Measurements from ENCODE around the gene ACE.

The ACE gene

GRCh38 chr17:63434951-63435571, 41.8 kb upstream of the ACE start:
- no peak overlapping the region for H3K4me3 ChIP-seq (replicated peaks; ENCODE audit: low read depth, low read length)
- peak; percentile 41 for DNase-seq (ENCODE audit: low read depth)
- TF ChIP-seq CTCF (IDR thresholded peaks at IDR 0.05; ENCODE audit: low read length, missing control alignments), result peak; percentile 10

GRCh38 chr17:63435681-63436522, 41.0 kb upstream of the ACE start:
- TF ChIP-seq CTCF (IDR thresholded peaks at IDR 0.05; ENCODE audit: low read length, missing control alignments), result no peak
- no peak for DNase-seq (ENCODE audit: low read depth)
- no peak overlapping the region for H3K4me3 ChIP-seq (replicated peaks; ENCODE audit: low read depth, low read length)

DNA sequence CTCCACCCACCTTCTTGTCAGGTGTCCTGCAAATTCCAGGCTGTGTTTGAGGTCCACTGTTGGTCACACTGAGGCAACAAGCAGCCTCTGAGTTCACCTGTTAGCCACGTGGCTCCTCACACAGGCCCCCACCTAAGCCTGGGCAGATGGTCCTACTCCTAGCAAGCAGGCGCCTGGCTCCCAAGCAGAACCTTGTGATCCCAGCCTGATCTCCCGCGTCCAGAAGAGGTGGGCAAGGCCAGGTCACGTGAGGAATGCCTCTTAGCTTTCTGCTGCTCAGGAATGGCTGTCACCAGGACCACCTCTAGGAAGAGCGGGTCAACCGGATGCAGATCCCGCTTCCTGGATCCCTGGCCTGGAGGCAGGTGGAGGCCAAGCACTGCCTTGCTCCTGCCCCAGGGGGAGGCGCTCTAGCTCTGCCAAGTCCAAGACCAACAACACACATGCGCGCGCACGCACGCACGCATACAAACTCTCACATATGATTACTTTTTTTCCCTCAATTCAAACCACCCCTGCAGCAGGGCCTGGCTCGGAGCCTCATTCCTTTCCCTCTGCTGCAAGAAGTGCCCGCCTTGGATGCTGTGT, 40.2 kb upstream of the ACE start:
- peak; percentile 56 for DNase-seq (ENCODE audit: low read depth)
- TF ChIP-seq CTCF (IDR thresholded peaks at IDR 0.05; ENCODE audit: low read length, missing control alignments), result peak; percentile 19
- no peak overlapping the region for H3K4me3 ChIP-seq (replicated peaks; ENCODE audit: low read depth, low read length)

DNA sequence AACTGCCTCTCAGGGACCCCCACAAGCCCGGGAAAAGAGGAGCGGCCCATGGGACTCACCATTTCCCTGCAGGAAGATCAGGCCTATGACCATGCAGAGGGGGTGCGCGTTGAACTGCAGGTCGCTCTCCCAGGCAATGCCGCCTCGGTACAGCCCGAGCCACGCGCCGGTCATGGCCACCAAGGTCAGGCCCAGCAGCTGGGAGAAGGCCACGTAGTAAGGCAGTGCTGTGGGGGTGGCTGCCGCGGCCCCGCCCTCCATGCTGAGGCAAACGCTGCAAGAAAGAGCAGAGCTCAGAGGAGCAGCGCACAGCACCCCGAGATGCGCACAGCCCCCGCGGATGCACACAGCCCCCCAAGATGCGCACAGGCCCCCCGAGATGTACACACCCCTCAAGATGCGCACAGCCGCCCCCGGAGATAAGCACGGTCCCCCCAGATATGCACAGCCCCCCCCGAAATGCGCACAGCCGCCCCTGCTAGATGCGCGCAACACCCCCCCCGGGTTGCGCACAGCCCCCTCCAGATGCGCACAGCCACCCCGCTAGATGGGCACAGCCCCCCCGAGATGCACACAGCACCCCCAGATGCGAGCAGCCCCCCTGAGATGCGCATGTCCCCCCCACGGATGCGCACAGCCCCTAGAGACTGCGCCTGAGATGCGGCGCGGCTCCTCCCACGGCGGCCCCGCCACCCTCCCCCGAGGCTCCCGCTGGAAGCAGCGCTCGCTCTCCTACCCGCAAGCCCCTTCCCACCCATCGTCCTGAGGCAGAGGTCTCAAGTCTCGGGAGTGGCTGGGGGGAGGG, 39.4 kb upstream of the ACE start:
- no peak for TF ChIP-seq CTCF (IDR thresholded peaks at IDR 0.05; ENCODE audit: low read length, missing control alignments)
- H3K4me3 ChIP-seq (replicated peaks; ENCODE audit: low read depth, low read length), result no peak overlapping the region
- DNase-seq (ENCODE audit: low read depth), result no peak

GRCh38 chr17:63438092-63439051, 38.5 kb upstream of the ACE start:
- TF ChIP-seq CTCF (IDR thresholded peaks at IDR 0.05; ENCODE audit: low read length, missing control alignments), result no peak
- DNase-seq (ENCODE audit: low read depth), result no peak
- no peak overlapping the region for H3K4me3 ChIP-seq (replicated peaks; ENCODE audit: low read depth, low read length)

- H3K4me3 ChIP-seq (replicated peaks; ENCODE audit: low read depth, low read length), result no peak overlapping the region
- peak; percentile 67 for DNase-seq (ENCODE audit: low read depth)
- no peak for TF ChIP-seq CTCF (IDR thresholded peaks at IDR 0.05; ENCODE audit: low read length, missing control alignments)
Observed at GRCh38 chr17:63439687-63440086, 37.2 kb upstream of the ACE start.

All from fibroblast of pulmonary artery (primary cell).